Karpas-422 (cell line): ENCODE data around the gene DNMT3L. TPM values are rescaled to one million over a fixed set of nuclear protein-coding genes. Genes with fewer than 3 reads are reported as not detected.
A peak's percentile ranks its signal among the peaks of the same experiment; 100 is the strongest.
"Not testable (repeated sequence)": the region's sequence is repeated elsewhere in the genome, so short reads cannot be mapped to it uniquely, and the experiment has no call there.

Experiments
- DNase-seq: peaks from one replicate; pipeline ENCODE4 v3.0.0-alpha.2; 2015
- H2AFZ ChIP-seq: fragments of 200-600 bp; sonication (generic); 2 replicates; pipeline ENCODE4 v1.6.1; 2014; ENCODE audit warnings: antibody characterized with exemption, low read length, mixed read lengths
- H3K27ac ChIP-seq: fragments of 200-600 bp; sonication (generic); 2 replicates; pipeline ENCODE4 v1.5.1; 2014; ENCODE audit warnings: mild to moderate bottlenecking, low read length, moderate library complexity
- H3K27me3 ChIP-seq: fragments of 200-600 bp; sonication (generic); 2 replicates; pipeline ENCODE4 v1.6.1; 2014; ENCODE audit warnings: low read length, mixed read lengths
- H3K36me3 ChIP-seq: fragments of 200-600 bp; sonication (generic); 2 replicates; pipeline ENCODE4 v1.6.1; 2014; ENCODE audit warnings: low read length, mixed read lengths; ENCODE audit not compliant: insufficient read depth
- H3K4me1 ChIP-seq: fragments of 200-600 bp; sonication (generic); 2 replicates; pipeline ENCODE4 v1.6.1; 2014; ENCODE audit warnings: mild to moderate bottlenecking, low read length, mixed read lengths
- H3K4me2 ChIP-seq: fragments of 200-600 bp; sonication (generic); 2 replicates; pipeline ENCODE4 v1.6.1; 2014; ENCODE audit warnings: low read length, low read depth, mild to moderate bottlenecking; ENCODE audit not compliant: poor library complexity, severe bottlenecking
- H3K4me3 ChIP-seq: fragments of 200-600 bp; sonication (generic); 2 replicates; pipeline ENCODE4 v1.5.1; 2014; ENCODE audit warnings: mild to moderate bottlenecking, antibody characterized with exemption, low read length, mixed read lengths
- H3K79me2 ChIP-seq: fragments of 200-600 bp; sonication (generic); 2 replicates; pipeline ENCODE4 v1.6.1; 2014; ENCODE audit warnings: mild to moderate bottlenecking, low read length, mixed read lengths
- H3K9ac ChIP-seq: fragments of 200-600 bp; sonication (generic); 2 replicates; pipeline ENCODE4 v1.6.0; 2014; ENCODE audit warnings: low read length
- H3K9me2 ChIP-seq: fragments of 200-600 bp; sonication (generic), shearing (Covaris generic); replicated peaks from 2 replicates; pipeline ENCODE4 v1.6.0; 2014; ENCODE audit warnings: mild to moderate bottlenecking, low read length, moderate library complexity; ENCODE audit not compliant: insufficient read depth
- H3K9me3 ChIP-seq: fragments of 300-700, 200-600 bp; sonication (generic); 2 replicates; pipeline ENCODE4 v1.6.1; 2014; ENCODE audit warnings: low read length, mixed read lengths
- H4K20me1 ChIP-seq: fragments of 200-600 bp; sonication (generic); 2 replicates; pipeline ENCODE4 v1.6.1; 2014; ENCODE audit warnings: mild to moderate bottlenecking, antibody characterized with exemption, low read length, low read depth; ENCODE audit not compliant: insufficient read depth
- total RNA-seq: library from RNA; depleted of rRNA; stranded (reverse); fragments of >200 nt; shearing (Covaris generic); gene quantifications from 2 replicates; pipeline ENCODE4 v1.2.3, GENCODE V29; 2014; ENCODE audit warnings: low replicate concordance

Gene DNMT3L
- total RNA-seq, 1 experiment from 2014 or later, result not detected

- DNase-seq, H3K9me3 ChIP-seq, H3K27ac ChIP-seq, H3K9me2 ChIP-seq, H3K79me2 ChIP-seq, H3K9ac ChIP-seq, H3K4me1 ChIP-seq, H3K36me3 ChIP-seq, H3K4me2 ChIP-seq, H4K20me1 ChIP-seq, H3K27me3 ChIP-seq, H3K4me3 ChIP-seq, H2AFZ ChIP-seq: not testable (repeated sequence)
Observed at GRCh38 chr21:44211574-44211973, 50.1 kb downstream of the DNMT3L start.

- H3K9me3 ChIP-seq, H3K9ac ChIP-seq, H3K4me1 ChIP-seq, H3K79me2 ChIP-seq, H2AFZ ChIP-seq, H4K20me1 ChIP-seq, H3K36me3 ChIP-seq, H3K9me2 ChIP-seq, H3K27me3 ChIP-seq, H3K27ac ChIP-seq, H3K4me3 ChIP-seq, H3K4me2 ChIP-seq: not testable (repeated sequence)
- DNase-seq, result peak; percentile 19
Observed at GRCh38 chr21:44207860-44208646, 53.6 kb downstream of the DNMT3L start.

GRCh38 chr21:44206698-44207676 is 54.7 kb downstream of the DNMT3L start:
- not testable (repeated sequence) for H2AFZ ChIP-seq, H4K20me1 ChIP-seq, H3K27ac ChIP-seq, H3K9me2 ChIP-seq, DNase-seq, H3K79me2 ChIP-seq, H3K4me1 ChIP-seq, H3K4me2 ChIP-seq, H3K4me3 ChIP-seq, H3K27me3 ChIP-seq, H3K9me3 ChIP-seq, H3K36me3 ChIP-seq, H3K9ac ChIP-seq

GRCh38 chr21:44206187-44206586 is 55.5 kb downstream of the DNMT3L start:
- not testable (repeated sequence) for H3K79me2 ChIP-seq, H3K9me3 ChIP-seq, H3K9ac ChIP-seq, H4K20me1 ChIP-seq, H3K4me3 ChIP-seq, H3K4me2 ChIP-seq, H3K27me3 ChIP-seq, H3K27ac ChIP-seq, H2AFZ ChIP-seq, DNase-seq, H3K36me3 ChIP-seq, H3K4me1 ChIP-seq, H3K9me2 ChIP-seq

- not testable (repeated sequence) for H3K27me3 ChIP-seq, H3K27ac ChIP-seq, H3K4me2 ChIP-seq, DNase-seq, H4K20me1 ChIP-seq, H3K36me3 ChIP-seq, H3K4me1 ChIP-seq, H3K9me3 ChIP-seq, H2AFZ ChIP-seq, H3K9me2 ChIP-seq, H3K4me3 ChIP-seq, H3K79me2 ChIP-seq, H3K9ac ChIP-seq
Observed at GRCh38 chr21:44202590-44203299, 59.0 kb downstream of the DNMT3L start.

- not testable (repeated sequence) for H4K20me1 ChIP-seq, H3K36me3 ChIP-seq, DNase-seq, H3K9me2 ChIP-seq, H3K9ac ChIP-seq, H3K4me1 ChIP-seq, H3K9me3 ChIP-seq, H3K27me3 ChIP-seq, H3K79me2 ChIP-seq, H2AFZ ChIP-seq, H3K27ac ChIP-seq, H3K4me2 ChIP-seq, H3K4me3 ChIP-seq
Observed at GRCh38 chr21:44199997-44200396, 61.7 kb downstream of the DNMT3L start.

GRCh38 chr21:44199448-44199847 is 62.2 kb downstream of the DNMT3L start:
- Histone ChIP-seq H2AFZ (no peak overlapping the region), H3K4me3 (no peak overlapping the region), H3K9me2 (no peaks in the 10 kb centered on the region), H4K20me1 (no peaks in the 10 kb centered on the region), H3K9ac (no peak overlapping the region), H3K27me3 (no peaks in the 10 kb centered on the region), H3K27ac (no peak overlapping the region), H3K4me2 (no peak overlapping the region), H3K4me1 (no peaks in the 10 kb centered on the region), H3K36me3 (no peaks in the 10 kb centered on the region), H3K9me3 (no peaks in the 10 kb centered on the region), H3K79me2 (no peaks in the 10 kb centered on the region)
- no peak for DNase-seq

GRCh38 chr21:44197156-44197516 is 64.6 kb downstream of the DNMT3L start:
- DNase-seq, H3K9me3 ChIP-seq, H3K27ac ChIP-seq, H3K36me3 ChIP-seq, H3K4me3 ChIP-seq, H4K20me1 ChIP-seq, H3K9me2 ChIP-seq, H3K4me2 ChIP-seq, H3K27me3 ChIP-seq, H3K4me1 ChIP-seq, H3K9ac ChIP-seq, H2AFZ ChIP-seq, H3K79me2 ChIP-seq: not testable (repeated sequence)
